AG04449 (cell line): Measurements from ENCODE around the gene PRKCE.

ENCODE experiments used
- CTCF ChIA-PET: fragments of 350-600 bp; formaldehyde crosslinking; extraction: SDS; loops from one replicate; lab custom pipeline; 2021; ENCODE audit warnings: antibody characterized with exemption; lab: Yijun Ruan, JAX
- POLR2A ChIA-PET: fragments of 400-600, 350-600 bp; formaldehyde crosslinking; extraction: SDS; loops from one replicate; lab custom pipeline; 2020; ENCODE audit warnings: antibody characterized with exemption, inconsistent platforms; lab: Yijun Ruan, JAX
- DNase-seq: peaks from one replicate; pipeline ENCODE4 v3.0.0-alpha.2; 2010; ENCODE audit warnings: low read depth, low spot score
- H3K4me3 ChIP-seq: 2 replicates; pipeline ENCODE4 v1.5.1; 2011; ENCODE audit warnings: low read depth, mild to moderate bottlenecking, control low read depth, low read length
- TF ChIP-seq, protein P1 (sequence below): IDR thresholded peaks from one replicate; pipeline ENCODE4 v1.5.1; 2011; ENCODE audit warnings: mild to moderate bottlenecking, moderate library complexity, low read length, control low read depth, inconsistent platforms; ENCODE audit not compliant: insufficient read depth; ENCODE audit errors: missing control alignments

PRKCE gene

DNA sequence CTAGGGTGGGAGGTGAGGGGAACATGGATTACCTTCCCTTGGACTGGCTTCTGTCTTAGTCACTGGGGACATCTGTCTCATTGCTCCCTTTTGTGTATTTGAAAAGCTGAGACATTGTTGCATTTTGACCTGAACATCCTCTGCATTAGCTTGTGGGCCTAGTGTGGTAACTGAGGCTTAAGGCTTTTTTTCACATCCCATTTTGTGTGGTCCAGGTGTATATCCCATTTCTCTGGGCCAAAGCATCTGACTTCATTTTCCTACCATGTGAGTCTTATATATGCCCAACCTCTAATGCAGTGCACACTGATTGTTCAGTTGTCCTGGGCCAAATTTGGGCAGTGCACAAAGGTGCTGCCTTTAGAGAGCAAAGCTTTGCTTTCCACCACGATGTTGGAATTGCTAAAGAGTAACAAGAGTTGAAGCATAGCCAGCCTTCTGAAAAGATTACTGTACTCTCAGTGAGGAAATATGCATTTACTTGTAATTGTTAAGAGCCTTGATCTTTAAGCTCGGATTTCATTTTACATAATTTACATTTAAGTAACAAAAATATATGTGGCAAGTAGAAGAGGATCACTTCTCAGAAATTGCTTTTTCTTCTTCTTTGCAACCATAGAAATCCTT, 13.3 kb downstream of the PRKCE start:
- DNase-seq = no peak
- POLR2A ChIA-PET = no interaction called here
- CTCF ChIA-PET = interaction anchor here (1.1 to 1.7 kb wide), 5 partner anchors 9 to 271 kb away, joined by 3 to 7 read pairs (median 3); no protein-coding TSS in a partner anchor
- no peak overlapping the region for H3K4me3 ChIP-seq
- TF ChIP-seq, protein P1, sequence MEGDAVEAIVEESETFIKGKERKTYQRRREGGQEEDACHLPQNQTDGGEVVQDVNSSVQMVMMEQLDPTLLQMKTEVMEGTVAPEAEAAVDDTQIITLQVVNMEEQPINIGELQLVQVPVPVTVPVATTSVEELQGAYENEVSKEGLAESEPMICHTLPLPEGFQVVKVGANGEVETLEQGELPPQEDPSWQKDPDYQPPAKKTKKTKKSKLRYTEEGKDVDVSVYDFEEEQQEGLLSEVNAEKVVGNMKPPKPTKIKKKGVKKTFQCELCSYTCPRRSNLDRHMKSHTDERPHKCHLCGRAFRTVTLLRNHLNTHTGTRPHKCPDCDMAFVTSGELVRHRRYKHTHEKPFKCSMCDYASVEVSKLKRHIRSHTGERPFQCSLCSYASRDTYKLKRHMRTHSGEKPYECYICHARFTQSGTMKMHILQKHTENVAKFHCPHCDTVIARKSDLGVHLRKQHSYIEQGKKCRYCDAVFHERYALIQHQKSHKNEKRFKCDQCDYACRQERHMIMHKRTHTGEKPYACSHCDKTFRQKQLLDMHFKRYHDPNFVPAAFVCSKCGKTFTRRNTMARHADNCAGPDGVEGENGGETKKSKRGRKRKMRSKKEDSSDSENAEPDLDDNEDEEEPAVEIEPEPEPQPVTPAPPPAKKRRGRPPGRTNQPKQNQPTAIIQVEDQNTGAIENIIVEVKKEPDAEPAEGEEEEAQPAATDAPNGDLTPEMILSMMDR = no peak

DNA sequence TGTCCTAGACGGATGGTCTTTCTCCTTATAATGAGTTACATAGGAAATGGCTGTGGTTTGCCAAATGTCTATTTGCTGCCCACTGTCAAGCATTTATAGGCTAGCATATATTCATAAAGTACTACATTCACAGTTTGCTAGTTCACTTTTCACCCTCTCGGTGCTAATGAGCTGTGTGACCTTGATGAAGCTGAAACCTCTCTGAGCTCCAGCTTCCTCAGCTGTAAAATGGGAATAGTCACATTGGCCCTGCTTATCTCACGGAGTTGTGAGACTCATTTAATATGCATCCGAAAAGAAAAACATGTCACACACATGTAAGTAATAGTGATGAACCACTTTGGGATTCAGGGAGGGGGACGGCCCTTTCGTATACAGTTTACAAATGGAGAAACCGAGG, 17.0 kb downstream of the PRKCE start:
- no peak overlapping the region for H3K4me3 ChIP-seq
- CTCF ChIA-PET = no interaction called here
- POLR2A ChIA-PET = no interaction called here
- TF ChIP-seq, protein P1 = no peak
- no peak for DNase-seq

DNA sequence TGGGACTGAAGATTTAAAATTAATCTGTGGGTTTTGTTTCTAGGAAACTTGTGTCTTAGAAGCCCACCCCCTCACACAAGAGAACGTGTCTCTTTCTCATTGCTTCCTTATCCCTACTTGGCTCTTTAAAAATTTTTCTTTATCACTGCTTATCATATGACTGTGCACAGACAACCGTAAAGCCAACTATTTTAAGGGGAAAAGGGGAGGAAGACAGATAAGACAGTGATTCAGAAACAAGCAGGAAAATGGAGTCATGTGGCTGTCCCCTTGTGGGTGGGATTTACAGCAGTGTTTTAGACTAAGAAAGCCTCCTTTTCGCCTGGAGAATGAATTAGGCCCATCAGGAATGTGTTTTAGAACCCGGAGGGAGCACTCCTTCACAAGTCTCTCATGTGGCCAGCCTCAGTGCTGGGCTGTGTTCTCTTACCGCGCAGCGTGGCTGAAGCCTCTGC, 17.6 kb downstream of the PRKCE start:
- no peak for DNase-seq
- CTCF ChIA-PET = no interaction called here
- no peak overlapping the region for H3K4me3 ChIP-seq
- TF ChIP-seq, protein P1 = no peak
- POLR2A ChIA-PET = no interaction called here

DNA sequence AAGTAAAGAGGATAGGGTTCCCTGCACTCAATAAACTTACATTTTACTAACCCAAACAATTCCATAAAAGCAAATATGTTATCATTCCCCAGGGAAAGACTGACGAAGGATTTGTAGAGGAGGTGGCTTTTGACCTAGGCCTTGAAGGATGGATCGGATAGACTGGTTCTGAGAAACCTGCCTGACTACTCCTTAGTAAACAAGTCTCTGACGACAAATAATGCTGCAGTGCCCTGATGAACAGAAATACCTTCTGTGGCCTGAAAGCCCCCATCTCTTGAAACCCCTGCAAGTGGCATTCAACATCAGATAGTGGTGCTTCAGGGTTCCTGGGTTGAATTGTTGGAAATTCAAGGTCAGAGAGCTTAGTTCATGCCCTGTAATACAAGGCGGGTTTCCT, 19.2 kb downstream of the PRKCE start:
- TF ChIP-seq, protein P1 = no peak
- ChIA-PET POLR2A (no interaction called here), CTCF (no interaction called here)
- DNase-seq = no peak
- no peak overlapping the region for H3K4me3 ChIP-seq

DNA sequence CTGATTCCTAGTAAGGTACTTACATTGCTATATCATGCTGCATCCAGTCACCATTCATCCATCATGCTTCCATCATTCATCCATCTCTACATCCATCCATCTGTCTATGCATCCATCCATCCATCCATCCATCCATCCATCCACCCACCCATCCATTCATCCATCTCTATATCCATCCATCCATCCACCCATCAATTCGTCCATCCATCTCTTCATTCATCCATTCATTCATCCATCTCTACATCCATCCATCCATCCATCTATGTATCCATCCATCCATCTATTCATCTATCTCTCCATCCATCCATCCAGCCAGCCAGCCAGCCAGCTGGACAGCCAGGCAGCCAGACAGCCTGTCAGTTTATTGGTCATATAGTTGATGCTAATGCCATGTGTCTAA, 20.7 kb downstream of the PRKCE start:
- H3K4me3 ChIP-seq = no peak overlapping the region
- TF ChIP-seq, protein P1 = no peak
- DNase-seq = no peak
- CTCF ChIA-PET = no interaction called here
- POLR2A ChIA-PET = no interaction called here

DNA sequence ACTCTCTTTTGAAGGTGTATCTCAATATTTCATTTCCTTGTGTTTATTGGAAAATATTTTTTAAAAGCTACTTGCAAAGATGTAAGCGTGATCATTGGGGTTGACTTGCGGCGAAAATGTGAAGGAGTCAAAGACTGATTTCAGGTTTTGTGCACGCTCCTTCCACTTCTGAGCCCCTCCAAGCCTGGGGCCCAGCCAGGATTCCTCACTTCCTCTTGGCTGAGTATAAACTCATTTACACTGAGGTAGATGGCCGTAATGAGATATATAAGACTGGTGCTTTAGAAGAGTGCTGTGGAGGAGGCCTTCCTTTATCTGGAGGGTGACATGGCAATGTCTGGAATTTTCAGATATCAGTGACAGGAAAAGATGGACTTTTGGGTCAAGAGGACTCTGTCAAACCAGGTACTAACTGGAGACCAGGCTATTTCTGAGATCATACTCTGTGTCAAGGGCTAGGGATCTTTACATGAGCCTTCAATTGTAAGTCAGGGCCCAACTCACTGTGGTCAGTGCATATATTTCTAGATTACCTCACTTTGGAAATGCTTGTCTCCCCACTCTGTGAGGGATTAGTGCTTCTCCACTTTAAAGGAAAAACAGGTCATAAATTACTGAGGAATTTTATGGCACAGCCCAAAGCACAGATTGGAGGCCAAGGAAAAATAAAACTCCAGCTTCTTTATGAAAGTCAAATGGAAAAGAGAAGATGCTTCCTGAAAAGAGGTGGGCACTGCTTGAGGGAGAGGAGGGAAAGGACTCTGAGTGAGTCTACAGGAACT, 22.8 kb downstream of the PRKCE start:
- H3K4me3 ChIP-seq = no peak overlapping the region
- no peak for DNase-seq
- TF ChIP-seq, protein P1 = no peak
- ChIA-PET CTCF (interaction anchor here (1.2 kb wide), 1 partner anchor 21 kb away, joined by 4 read pairs; no protein-coding TSS in a partner anchor), POLR2A (no interaction called here)
